ENCODE results near the gene DNAH8. TPM values are rescaled to one million over a fixed set of nuclear protein-coding genes. Genes with fewer than 3 reads are reported as not detected.

Gene DNAH8
- polyA plus RNA-seq, 1 of the 3 experiments (the other 2 are of a cell fraction) = not detected

- H3K4me2 ChIP-seq = no peak overlapping the region
- no peak for DNase-seq
- no peaks in the 10 kb centered on the region for H3K27me3 ChIP-seq (ENCODE audit: insufficient read depth)
- WGBS (ENCODE audit: low lambda C conversion rate) = 58% methylated on average over 3 of the region's 3 CpGs
- ChIA-PET CTCF (interaction anchor here (1.0 to 3.0 kb wide), 2 partner anchors 39 to 394 kb away, joined by 3 to 12 read pairs; no protein-coding TSS in a partner anchor), POLR2A (no interaction called here)
- no peaks in the 10 kb centered on the region for H4K20me1 ChIP-seq (ENCODE audit: insufficient read depth)
- no peaks in the 10 kb centered on the region for H3K4me1 ChIP-seq (ENCODE audit: control insufficient read depth in 1 of 2, insufficient read depth in 2 of 2, low read depth in 1 of 2, low read length in 1 of 2)
- no peak overlapping the region for H3K4me3 ChIP-seq (ENCODE audit: low read depth in 2 of 2, low read length in 1 of 2)
- H3K9ac ChIP-seq = no peak overlapping the region
- no peak overlapping the region for H3K27ac ChIP-seq (ENCODE audit: low read depth in 2 of 2, low read length in 1 of 2)
- H3K9me3 ChIP-seq = no peaks in the 10 kb centered on the region
- no peaks in the 10 kb centered on the region for H3K36me3 ChIP-seq (replicated peaks in 1 of 2; ENCODE audit: control insufficient read depth in 1 of 2, insufficient read depth in 2 of 2, low read length in 1 of 2)
- H3F3A ChIP-seq (replicated peaks; ENCODE audit: insufficient read depth) = no peaks in the 10 kb centered on the region
- no peaks in the 10 kb centered on the region for H3K9me2 ChIP-seq
- no peak overlapping the region for H2AFZ ChIP-seq (ENCODE audit: low read depth)
- TF ChIP-seq FOXM1 (IDR thresholded peaks at IDR 0.05; ENCODE audit: low read depth) (no peak), PBX3 (IDR thresholded peaks at IDR 0.05) (no peak), JUND (IDR thresholded peaks at IDR 0.05) (no peak), USF1 (IDR thresholded peaks at IDR 0.05; ENCODE audit: borderline replicate concordance, low read depth) (no peak), TCF12 (IDR thresholded peaks at IDR 0.05) (no peak), EP300 (IDR thresholded peaks at IDR 0.05; ENCODE audit: borderline replicate concordance in 1 of 2, low read depth in 1 of 2, low read length in 1 of 2) (no peak), TAF1 (IDR thresholded peaks at IDR 0.05; ENCODE audit: borderline replicate concordance, low read depth, low read length) (no peak), SIN3A (IDR thresholded peaks at IDR 0.05; ENCODE audit: borderline replicate concordance, low read depth, low read length) (no peak), REST (IDR thresholded peaks at IDR 0.05; ENCODE audit: low read depth, low read length) (no peak), RCOR1 (IDR thresholded peaks at IDR 0.05; ENCODE audit: low read length) (no peak), ZBTB33 (IDR thresholded peaks at IDR 0.05; ENCODE audit: borderline replicate concordance, low read depth) (no peak), YY1 (IDR thresholded peaks at IDR 0.05; ENCODE audit: low read depth) (no peak), RFX5 (IDR thresholded peaks at IDR 0.05; ENCODE audit: low read length) (no peak)
- no peaks in the 10 kb centered on the region for H3K79me2 ChIP-seq (ENCODE audit: insufficient read depth)
Measured at GRCh38 chr6:38910207-38910606, 195.1 kb downstream of the DNAH8 start.
